Measurements from ENCODE around the gene ECHDC3.

GRCh38 chr10:11695779-11696178 is 46.4 kb upstream of the ECHDC3 start:
- TF ChIP-seq POLR2A (IDR thresholded peaks at IDR 0.05; ENCODE audit: low read length) (no peak), GATA1 (IDR thresholded peaks at IDR 0.05; ENCODE audit: low read depth, low read length) (no peak)

All from erythroblast (primary cell).